Hindlimb muscle (tissue), 1 donor: ENCODE data around the gene ADCY7. TPM values are rescaled to one million over a fixed set of nuclear protein-coding genes. Genes with fewer than 3 reads are reported as not detected.

Experiments used
- DNase-seq: peaks from one replicate; pipeline ENCODE4 v3.0.0-alpha.2; 2013
- polyA plus RNA-seq: library from polyadenylated mRNA; unstranded; fragments of 120-200 nt; gene quantifications from one replicate; pipeline ENCODE4 v1.2.1, GENCODE V29; 2013; ENCODE audit not compliant: insufficient read length

ADCY7 gene
- polyA plus RNA-seq, 1 donor = 10.2 TPM

DNA sequence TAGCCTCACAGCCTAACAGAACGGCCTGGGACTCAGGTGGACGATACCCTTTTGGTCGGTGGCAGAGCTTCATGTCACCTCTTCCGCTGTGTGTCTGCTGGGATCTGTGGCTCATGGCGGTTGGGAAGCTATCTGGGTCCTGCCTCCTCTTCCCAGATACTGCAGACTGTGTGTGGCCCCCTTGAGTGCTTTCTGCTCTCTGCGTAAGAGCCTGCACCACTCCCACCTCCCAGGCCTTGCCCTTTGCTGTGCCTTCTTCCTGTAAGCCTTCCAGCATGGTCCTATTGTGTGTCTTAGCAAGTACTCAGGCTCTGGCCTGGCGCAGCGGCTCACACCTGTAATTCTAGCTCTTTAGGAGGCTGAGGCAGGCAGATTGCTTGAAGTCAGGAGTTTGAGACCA is 17.5 kb upstream of the ADCY7 start:
- no peak for DNase-seq

- no peak for DNase-seq
Observed at GRCh38 chr16:50251375-50252081, 14.8 kb upstream of the ADCY7 start.

DNA sequence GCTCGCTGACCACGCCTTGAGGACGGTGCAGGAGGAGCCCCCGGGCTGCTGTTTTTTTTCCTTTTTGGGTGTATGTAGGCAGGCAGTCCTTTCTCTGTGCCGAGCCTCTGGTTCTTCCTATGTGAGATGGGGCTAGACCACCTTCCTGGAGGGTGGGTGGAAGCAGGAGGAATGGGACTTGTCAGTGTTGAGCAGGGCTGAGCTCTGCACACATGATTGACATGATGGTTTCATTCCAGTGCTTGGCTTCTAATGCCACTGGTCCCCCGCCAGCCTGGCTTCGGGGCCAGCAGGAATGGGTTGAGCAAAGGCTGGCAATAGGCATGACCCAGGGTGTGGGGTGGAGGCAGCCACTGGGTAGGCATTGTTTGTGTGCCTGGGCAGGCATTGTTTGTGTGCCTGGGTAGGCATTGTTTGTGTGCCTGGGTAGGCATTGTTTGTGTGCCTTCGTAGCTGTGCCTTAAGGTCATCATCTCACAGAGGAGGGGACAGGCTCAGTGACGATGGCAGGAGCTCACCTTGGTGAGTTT is 14.2 kb upstream of the ADCY7 start:
- no peak for DNase-seq

GRCh38 chr16:50252874-50253513 is 13.4 kb upstream of the ADCY7 start:
- no peak for DNase-seq

DNA sequence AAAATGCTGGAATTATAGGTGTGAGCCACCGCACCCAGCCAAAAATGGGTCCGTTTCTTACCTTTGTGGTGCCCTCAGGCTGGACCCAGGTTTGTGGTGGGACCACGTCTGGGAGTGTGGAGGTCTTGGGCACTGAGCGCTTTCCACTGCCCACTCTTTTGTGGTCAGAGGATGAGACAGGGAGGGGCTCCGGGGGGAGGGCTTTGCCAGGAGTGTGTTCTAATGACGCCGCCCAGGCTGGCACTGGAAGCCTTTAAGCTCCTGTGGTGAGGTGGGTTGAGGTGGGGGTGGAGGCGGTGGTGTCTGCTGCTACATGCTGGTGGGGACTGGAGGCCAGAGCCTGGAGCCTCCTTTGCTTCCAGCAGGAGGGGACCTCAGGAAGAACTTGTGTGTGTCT is 12.8 kb upstream of the ADCY7 start:
- DNase-seq = no peak

DNA sequence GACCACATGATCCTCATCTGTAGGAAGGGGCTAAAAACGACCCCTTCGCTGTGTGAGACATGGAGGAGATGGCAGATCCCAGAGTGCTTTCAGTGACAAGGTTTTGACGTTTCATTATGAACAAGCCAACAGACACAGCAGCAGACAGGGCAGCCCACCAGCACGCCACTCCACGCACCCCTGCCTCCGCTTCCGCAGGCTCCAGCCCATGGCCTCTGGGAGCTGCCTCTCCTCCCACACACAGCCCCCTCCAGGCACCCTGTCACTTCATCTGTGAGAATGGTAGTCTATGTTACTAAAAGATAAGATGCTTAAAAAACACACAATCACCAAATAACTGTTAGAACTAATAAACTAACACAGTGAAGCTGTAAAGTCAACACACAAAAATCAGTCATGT is 12.3 kb upstream of the ADCY7 start:
- DNase-seq = no peak

DNA sequence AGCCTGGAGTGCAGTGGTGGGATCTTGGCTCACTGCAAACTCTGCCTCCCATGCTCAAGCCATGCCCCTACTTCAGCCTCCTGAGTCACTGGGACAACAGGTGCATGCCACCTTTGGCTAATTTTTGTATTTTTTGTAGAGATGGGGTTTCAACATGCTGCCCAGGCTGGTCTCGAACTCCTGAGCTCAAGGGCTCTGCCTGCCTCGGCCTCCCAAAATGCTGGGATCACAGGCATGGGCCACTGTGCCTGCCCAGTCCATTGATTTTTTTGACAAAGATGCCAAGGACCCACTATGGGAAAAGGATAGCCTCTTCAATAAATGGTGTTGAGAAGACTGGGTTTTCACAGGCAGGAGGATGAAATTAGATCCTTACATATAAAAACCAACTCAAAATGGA is 10.8 kb upstream of the ADCY7 start:
- DNase-seq = no peak

GRCh38 chr16:50256604-50257003 is 9.7 kb upstream of the ADCY7 start:
- no peak for DNase-seq

- no peak for DNase-seq
Observed at GRCh38 chr16:50257876-50258275, 8.5 kb upstream of the ADCY7 start.

GRCh38 chr16:50259334-50260205 is 6.8 kb upstream of the ADCY7 start:
- DNase-seq = peak; percentile 48

- no peak for DNase-seq
Observed at GRCh38 chr16:50260206-50261159, 5.9 kb upstream of the ADCY7 start.

DNA sequence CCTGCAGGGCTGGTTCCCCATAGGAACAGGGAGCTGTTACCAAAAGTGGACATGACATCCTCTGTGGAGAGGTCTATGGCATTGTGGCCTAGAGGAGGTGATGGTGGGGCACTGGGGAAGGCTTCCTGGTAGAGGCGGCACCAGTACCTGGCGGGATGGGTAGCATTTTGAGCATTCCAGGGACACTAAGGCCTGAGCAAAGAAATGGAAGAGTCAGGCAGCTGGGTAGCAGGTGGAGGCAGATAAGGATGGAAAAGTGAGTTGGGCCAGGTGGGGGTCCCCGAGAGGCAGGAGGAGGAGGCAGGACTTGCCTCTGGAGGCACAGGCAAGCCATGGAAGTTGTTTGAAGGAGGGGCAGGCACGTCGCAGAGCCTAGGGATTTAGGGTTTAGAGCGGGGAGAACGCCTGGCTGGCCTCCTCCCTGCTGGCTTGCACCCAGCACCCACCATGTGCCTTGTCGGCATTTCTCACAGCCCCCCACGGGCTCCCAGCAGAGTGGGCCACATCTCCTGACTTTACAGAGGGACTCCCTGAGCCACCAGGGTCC is 5.1 kb upstream of the ADCY7 start:
- DNase-seq = no peak

DNA sequence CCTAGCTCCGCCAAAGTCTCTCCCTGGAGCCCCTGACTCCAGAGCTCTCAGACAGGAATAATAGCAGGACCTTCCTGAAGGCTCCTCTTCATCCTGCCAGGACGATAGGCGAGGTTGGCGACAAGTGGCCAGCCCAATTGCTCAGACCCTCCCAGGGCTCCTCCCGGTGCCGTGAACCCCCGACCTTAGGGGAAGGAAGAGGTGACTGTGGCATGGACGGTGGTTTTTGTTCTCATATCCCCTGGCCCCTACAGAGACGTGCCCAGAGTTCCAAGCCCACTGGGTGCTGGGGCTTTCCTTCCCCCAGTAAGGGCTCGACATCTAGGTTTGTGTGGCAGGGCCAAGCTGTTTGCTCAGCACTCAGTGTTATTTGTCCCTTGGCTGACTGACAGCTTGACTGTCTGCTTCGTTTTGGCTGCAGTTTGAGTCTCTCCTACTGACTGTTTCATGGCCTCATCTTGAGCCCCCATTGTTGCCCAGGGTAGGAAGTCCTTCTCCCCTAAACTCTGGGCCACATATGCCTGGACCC is 4.6 kb upstream of the ADCY7 start:
- no peak for DNase-seq

DNA sequence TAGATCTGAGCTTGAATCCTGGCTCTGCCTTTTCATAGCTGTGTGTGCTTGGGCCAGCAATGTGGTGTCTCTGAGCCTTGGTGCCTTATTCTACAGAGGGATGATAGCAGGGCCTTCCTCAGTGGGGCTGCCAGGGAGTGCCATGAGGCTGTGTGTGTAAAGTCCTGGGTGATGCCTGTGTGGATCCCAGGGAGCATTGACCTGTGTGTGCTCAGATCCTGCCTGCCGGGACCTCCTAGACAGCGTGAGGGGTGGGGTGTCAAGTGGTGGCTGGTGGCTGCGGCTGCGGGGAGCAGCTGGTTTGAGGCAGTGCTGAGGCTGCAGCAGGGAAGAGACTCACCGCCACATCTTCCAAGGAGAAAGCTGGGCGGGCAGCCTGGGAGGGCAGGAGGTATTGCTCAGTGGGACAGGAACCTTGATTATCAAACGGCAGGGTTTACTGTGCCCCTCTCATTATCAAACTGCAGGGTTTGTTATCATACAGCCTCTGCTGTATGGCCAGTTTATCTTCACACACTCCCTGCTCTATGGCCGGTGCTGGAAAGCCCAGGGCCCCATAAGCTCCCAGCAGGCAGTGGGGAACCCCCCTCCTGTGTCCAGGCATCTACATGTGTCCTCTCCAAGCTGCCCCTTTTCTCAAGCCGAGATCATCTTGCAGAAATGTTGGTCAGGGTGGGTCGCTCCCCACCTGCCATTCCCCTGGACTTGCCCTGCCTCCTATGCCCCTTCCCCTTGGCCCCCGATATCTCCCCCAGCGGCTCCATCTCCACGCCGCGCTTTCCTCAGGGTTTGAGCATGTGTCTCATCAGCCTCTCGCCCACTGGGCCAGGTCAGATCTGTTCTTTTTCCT is 3.1 kb upstream of the ADCY7 start:
- no peak for DNase-seq

- no peak for DNase-seq
Observed at GRCh38 chr16:50263940-50264929, 2.1 kb upstream of the ADCY7 start.

DNA sequence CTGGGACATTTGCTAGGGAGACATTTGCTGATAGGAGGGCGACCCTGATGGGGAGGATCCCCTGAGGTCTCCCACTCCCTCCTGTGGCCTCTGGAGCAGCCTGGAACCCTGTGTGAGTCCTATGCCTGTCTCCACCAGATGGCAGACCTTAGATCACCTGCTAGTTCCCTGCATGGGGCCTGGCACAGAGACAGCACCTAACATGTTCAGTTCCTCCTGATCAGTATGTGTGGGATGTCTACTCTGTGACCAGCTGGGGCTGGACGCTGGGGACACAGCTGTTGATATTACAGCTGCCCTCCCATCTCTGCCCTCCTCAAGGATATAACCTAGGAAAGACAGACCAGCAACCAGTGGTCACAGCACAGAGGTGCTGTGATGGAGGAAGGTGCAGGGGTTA is 1.1 kb upstream of the ADCY7 start:
- no peak for DNase-seq

DNA sequence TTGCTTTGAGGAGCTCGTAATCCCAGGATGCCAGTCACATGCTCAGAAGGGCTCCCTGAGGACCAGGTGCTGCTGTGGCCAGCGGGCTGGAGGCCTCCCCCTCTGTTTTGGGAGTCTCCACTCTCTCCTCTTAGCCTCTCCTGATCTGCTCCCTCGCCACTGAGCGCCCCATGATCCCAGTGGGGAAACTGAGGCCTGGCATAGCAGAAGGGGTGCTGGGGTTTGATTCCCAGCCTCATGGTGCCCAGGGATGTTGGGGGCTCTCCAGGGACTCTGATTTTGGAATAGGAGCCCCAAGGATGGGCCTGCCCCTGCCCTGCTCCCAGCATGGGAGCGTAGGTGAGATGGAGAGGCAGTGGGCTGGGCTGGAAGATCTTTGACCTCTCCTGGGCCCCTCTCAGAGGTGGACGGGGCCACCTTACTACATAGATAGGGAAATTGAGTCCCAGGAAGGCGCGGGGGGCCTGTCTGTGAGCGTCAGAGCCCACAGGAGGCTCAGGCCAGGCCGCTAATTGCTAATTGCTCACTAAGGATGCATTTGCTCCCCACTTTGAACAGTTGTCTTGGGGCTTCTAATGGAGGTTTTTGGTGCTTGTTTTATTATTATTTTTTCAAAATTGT is 525 bp upstream of the ADCY7 start:
- DNase-seq = no peak

GRCh38 chr16:50267151-50267631 is 840 bp downstream of the ADCY7 start:
- no peak for DNase-seq

DNA sequence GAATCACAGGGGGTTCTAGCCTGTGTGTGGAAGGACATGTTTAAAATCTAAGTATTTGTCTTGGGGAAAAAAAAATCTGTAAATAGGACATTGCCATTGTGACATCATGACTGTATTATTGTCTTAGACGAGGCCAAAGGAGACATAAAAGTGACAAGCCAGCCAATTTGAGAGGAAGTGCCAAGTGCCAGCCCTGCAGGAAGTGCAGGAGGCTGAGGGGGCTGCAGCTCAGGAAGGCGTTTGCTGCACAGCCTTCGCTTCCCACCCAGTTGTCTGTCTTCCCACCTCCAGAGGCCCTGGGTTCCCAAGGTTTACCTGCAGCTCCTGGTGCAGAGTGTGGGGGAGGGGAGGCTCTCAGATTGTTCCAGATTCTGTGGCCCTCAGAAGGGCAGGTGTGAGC is 1.3 kb downstream of the ADCY7 start:
- no peak for DNase-seq
